HG02763 (cell line): ENCODE data around the gene SCN3A.

ENCODE experiments used
- ATAC-seq: cut with Tn5 transposase; IDR thresholded peaks from one replicate; pipeline ENCODE4 v1.9.1; 2021; ENCODE audit warnings: mild to moderate bottlenecking, moderate library complexity; ENCODE audit not compliant: unreplicated experiment

SCN3A gene

GRCh38 chr2:165192729-165193128 is 11.1 kb downstream of the SCN3A start:
- peak; percentile 33 for ATAC-seq

DNA sequence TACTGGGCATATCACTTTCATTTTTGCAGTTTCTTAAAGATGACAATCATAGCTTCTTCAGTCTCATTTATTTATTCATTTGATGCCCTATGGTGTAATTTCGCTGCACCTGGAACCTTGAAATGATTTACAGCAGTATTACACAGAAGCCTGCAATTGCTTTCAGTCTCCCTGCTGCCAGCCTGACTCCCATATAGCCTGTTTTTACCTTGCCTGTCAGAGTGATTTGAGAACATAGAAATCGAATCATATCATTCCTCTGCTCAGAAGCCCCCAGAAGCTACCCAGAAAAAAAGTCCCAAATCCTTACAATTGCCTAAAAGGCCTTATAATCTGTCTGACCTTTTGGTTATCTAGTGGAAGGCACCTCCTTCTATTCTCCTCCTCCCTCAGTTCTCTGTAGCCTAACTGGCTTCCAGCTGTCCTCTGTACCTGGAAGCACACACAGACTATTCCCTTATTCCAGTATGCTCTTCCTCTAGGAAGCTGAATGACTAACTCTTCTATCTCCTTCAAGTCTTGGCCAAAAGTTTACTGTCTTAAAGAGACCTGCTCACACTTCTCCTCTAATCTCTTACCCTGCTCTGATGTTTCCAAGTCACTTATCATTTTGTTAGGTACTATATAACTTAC is 12.6 kb downstream of the SCN3A start:
- no peak for ATAC-seq

DNA sequence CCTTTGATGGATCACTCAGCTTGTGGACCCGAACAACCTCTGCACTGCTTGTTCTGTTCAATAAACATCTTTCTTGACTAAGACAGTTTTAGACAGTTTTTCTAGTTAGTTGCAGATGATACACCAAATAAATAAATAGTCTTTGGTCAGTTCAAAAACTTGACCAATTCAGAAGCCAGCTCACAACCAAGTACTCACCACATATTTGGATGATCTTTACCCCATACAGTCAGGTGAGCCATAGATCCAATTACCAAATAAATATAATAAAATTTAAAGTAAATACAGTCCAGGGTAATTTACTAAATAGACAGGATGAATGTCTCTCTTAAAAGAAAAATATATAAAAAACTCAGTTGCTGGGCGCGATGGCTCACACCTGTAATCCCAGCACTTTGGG is 18.2 kb downstream of the SCN3A start:
- ATAC-seq: no peak

GRCh38 chr2:165182029-165182428 is 21.8 kb downstream of the SCN3A start:
- no peak for ATAC-seq

DNA sequence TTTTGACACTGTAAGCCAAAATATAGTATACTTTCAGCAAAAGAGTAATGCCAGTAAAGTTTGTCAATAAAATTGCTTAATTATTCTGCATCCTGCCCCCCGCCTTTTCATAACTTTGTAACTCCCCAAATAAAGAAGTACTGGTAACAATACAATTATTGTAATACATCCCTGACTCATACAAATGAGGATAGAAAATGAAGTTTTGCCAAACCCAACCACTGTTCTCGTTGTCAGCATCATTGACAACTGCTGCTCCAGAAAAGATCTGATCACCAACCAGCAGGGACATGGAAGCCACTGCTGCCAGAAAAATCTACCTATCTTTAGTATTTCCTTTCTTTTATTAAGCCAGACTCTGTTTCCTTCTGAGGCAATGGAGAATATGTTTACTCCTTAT is 27.1 kb downstream of the SCN3A start:
- no peak for ATAC-seq

DNA sequence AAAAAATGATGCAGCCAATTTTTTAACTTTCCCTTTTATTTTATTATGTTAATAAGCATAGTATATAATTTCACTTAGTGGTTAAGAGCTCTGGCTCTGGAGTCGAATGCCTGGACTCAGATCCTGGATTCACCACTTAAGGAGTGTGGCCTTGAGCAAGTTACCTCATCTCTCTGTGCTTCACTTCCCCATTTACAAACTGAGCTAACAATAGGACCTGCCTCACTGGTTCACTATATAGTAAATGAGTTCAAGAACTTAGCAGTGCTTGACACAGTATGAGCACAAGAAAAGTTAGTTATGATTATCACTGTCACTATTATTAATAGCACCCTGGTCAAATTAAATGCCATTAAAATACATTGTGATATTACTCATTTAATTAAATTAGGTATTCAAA is 30.6 kb downstream of the SCN3A start:
- no peak for ATAC-seq

DNA sequence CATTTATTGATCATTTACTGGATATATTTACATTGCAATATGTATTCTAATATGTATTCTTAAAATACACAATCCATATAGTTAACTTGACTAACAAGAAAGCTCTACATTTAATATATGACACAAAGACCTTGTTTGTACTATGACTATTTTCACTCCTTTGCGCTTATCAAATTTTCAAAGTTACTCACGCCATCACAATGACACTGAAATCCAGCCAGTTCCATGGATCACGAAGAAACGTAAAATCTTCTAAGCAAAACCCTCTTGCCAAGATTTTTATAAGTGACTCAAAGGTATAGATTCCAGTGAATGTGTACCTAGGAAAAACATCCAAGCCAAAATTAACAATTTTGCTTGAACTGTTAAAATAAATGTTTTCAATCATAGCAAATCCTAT is 39.6 kb downstream of the SCN3A start:
- no peak for ATAC-seq

- no peak for ATAC-seq
These were observed 40.1 kb downstream of the SCN3A start for GRCh38 chr2:165163761-165164160.

GRCh38 chr2:165162466-165162865 is 41.4 kb downstream of the SCN3A start:
- no peak for ATAC-seq

DNA sequence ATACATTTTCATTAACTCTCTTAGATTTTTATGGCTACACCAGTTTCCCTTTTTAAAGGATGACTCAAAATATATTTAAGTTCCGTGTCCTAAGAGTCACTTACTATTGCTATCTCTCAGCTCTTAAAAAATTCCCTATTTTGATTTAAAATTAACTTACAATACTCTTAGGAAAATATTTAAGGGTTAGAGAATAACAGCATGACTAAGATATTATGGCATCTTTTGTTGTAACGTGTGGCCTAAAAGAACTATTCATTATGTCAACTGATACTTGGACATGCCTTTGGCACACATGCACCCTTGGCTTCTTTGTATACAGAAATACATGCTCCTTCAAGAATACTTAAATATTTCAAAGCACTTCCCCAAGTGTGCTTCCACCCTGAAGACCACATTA is 42.3 kb downstream of the SCN3A start:
- no peak for ATAC-seq

DNA sequence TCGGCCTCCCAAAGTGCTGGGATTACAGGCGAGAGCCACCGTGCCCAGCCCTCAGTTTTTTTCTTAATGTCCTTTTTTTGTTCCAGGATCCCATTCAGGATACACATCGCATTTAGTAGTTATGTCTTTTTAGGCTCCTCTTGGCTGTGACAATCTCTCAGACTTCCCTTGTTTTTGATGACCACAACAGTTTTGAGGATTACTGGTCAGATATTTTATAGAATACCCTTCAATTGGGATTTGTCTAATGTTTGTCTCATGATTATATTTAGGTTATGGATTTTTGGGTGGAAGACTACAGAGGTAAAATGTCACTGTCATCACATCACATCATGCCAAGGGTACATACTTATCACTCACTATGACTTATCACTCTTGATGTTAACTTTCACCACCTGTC is 46.7 kb downstream of the SCN3A start:
- no peak for ATAC-seq

DNA sequence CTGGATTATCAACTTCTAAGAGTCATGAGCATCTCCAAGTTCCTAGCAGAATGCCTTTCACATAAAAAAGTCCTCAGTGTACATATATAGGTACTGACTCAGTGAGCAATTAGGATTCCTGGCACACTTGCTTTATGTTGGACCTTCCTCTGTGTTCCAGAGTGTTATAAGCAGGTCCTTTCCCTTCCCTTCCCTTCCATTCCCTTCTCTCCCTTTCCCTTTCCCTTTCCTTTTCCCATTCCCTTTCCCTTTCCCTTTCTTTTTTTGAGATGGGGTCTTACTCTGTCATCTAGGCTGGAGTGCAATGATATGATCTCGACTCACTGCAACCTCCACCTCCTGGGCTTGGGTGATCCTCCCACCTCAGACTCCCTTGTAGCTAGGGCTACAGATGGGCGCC is 48.7 kb downstream of the SCN3A start:
- no peak for ATAC-seq

DNA sequence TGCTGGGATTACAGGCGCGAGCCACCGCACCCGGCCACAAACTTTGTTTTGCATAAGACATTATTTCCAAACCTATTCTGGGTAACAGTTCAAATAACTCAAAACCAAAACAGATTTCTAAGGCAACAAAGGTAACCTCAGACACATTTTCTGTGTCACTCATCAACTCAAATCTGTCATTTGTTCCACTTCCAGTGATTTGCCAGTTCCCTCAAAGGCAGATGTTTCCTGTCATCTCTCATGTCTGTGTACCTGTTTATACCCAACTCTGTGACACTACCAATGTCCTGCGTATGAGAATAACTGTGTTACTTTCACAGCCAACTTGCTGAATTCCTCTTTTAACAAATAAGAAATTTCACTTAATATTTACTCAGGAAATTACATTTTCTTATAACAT is 54.4 kb downstream of the SCN3A start:
- ATAC-seq: peak; percentile 85

DNA sequence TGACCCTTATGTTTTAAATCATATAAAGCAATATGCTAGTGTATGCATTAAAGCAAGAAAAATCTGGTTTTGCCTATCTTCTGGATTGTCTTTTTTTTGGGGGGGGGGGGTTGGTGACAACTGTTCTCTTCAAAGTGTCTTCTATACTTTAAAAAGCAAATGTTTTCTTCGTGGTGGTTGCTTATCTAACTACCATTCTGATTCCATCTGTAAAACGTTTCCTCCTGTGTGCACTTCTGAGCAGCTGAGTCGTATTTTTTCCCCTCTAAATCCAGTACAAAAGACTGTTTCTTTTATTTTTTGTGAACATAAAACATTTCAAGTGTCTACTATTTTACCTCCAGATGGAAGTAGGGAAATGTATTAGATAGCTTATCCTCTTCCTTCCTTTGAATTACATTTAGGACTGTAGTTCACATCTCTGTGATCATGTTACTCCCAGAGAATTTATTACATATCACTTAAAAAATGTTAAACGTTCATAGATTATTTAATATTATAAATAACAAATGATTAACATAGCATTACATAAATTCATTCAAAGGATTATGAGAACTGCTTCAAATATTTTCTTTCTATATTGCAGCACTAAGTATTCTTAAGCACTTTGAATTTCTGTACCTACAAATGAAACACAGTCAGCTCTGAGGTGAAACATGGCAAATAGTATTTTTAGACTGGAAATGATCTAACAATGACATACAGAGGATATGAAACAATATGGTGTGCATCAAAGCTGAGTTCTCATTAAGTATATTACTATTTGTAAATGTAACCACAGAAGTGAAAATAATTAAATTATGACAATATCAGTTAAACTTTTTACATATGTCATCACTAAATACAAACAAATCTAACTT is 56.4 kb downstream of the SCN3A start:
- ATAC-seq: no peak

- ATAC-seq: peak; percentile 69
These were observed 59.5 kb downstream of the SCN3A start for GRCh38 chr2:165144315-165144714.

DNA sequence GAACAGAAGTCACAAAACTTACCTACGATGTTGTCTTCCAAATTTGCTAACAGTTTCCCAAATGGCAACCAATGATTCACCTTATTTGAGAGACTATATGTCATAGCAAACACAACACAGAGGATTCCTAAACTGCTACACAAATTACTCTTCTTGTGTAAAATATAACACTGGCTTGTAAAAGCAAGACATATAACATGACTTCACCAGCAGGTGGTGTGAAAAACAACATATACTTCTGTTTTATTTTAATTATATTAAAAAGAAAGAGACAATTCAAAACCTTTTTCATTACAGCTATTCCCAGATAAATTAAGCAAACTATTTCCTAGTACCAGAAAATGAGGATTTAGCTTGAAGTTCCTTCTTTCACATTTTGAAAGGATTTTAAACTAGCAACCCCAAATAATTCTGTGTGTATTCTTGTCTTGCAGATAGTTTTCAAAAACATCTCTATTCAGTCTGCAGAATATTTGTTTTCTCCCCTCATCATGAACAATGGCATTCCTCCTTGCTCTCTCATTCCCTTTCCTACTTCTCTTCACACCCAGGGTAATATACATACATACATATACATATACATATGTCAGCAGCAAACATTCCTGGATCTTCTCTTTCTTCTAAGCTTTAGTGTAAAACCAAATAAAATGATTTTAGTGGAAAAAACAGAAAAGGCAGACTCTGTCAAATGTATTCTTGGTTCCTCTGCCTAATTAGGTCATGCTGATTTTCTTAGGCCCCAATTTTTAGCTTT is 62.1 kb downstream of the SCN3A start:
- no peak for ATAC-seq

DNA sequence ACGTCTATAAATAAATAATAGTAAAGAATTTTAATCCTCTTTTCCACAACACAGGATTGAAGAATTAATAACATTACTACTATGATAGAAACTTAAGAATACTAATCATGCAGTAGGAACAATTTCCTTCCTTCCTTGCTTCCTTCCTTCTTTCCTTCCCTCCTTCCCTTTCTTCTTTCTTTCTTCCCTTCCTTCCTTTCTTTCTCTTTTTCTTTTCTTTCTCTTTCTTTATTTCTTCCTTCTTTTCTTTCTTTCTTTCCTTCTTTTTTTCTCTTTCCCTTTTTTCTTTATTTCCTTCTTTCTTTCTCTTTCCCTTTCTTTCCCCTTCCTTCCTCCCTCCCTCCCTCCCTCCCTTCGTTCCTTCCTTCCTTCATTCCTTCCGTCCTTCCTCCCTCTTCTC is 77.6 kb downstream of the SCN3A start:
- no peak for ATAC-seq

DNA sequence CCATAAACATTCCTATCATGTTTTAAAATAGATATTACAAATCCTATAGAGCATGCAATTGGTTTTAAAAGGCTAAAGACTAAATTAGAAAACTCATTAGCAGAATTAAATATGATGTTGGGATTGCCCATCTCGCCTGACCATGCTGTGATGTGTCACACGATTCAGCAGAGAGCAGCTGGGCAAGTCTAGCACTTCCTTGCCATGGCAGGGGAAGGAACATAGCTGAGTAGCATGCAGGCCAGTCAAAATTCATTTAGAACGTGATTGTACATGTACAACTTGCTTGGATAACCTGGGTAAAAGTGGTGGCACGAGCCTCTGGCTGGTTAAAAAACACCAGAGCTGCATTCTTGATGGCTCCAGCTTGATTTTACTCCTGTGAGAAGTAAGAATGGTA is 81.3 kb downstream of the SCN3A start:
- no peak for ATAC-seq

DNA sequence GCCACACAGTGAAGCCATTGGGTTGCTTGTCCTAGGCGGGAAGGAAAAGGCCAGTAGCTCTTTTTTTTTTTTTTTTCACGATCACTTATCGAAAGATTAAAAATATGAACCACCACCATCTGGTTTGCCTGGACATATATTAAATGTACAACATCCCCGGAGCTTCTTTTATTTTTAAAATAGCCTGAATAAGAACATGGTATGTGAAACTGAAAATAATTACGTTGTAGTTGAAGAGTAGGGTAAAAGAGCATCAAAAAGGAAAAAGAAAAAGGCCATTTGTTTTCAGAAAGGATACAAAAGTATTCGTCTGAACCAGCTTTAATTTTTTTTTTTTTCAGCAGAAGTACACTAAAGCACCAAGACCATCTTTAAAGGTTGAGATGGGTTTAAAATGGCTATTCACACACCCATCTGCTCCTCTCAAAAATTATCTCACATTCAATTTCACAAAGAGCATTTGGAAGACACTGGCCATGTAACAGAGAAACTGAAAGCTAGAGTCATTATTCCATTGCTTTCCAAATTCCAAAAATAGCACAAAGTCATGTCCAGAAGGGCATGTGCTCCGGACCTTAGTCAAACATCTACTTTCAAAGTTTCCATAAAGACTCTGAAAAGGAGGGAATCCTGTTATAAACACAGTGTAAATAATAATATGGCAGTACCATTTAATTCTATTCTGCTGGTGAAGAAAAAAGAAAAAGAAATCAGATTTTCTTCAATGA is 82.9 kb downstream of the SCN3A start:
- ATAC-seq: no peak

- ATAC-seq: no peak
These were observed 88.6 kb downstream of the SCN3A start for GRCh38 chr2:165115258-165115657.

- ATAC-seq: no peak
These were observed 89.4 kb downstream of the SCN3A start for GRCh38 chr2:165114346-165114939.
